Right cardiac atrium (tissue), 5 donors: ENCODE results near the gene STK16. TPM values are rescaled to one million over a fixed set of nuclear protein-coding genes. Genes with fewer than 3 reads are reported as not detected.

Experiments
- ATAC-seq, 2 donors: fragments of 200-7000 bp; cut with Tn5 transposase; one replicate each; pipeline versions ENCODE4 v1.8.0 to v1.9.1; 2020; ENCODE audit warnings: moderate library complexity in 2 of 2, mild to moderate bottlenecking in 1 of 2
- DNase-seq, 3 donors: peaks; one replicate each; pipeline ENCODE4 v3.0.0-alpha.2; 2020
- H3K27ac ChIP-seq: one replicate; pipeline ENCODE4 v1.5.1; 2013; ENCODE audit warnings: mild to moderate bottlenecking, low read length, control low read depth, moderate library complexity
- H3K27me3 ChIP-seq: one replicate; pipeline ENCODE4 v1.6.1; 2013; ENCODE audit not compliant: control insufficient read depth, insufficient read depth
- H3K4me1 ChIP-seq: one replicate; pipeline ENCODE4 v1.6.1; 2013; ENCODE audit warnings: low read length; ENCODE audit not compliant: control insufficient read depth, insufficient read depth
- H3K4me3 ChIP-seq: one replicate; pipeline ENCODE4 v1.5.1; 2013; ENCODE audit warnings: low read length, control low read depth
- H3K9me3 ChIP-seq: one replicate; pipeline ENCODE4 v1.6.1; 2013; ENCODE audit warnings: low read length; ENCODE audit not compliant: control insufficient read depth
- WGBS: extraction: QIAGEN DNeasy Blood & Tissue Kit; methylation state at CpG from one replicate; pipeline ENCODE4 v1.1.7; 2013; 5-methylcytosine and 5-hydroxymethylcytosine counted together
- intact Hi-C, 4 donors: fragments of 100-400 bp; cut with DNase I; formaldehyde crosslinking; loops; one replicate each; pipeline versions ENCODE4 v1.11.0 to v1.14.0; 2022 to 2023
- polyA plus RNA-seq: library from polyadenylated mRNA; stranded (reverse); fragments of 200-250 nt; gene quantifications from one replicate; pipeline ENCODE4 v1.2.3, GENCODE V29; 2013
- total RNA-seq, 4 donors: library from RNA; stranded (reverse); fragmentation: NEBNext Ultra II Directional; extraction: Animal tissue kit (Norgen Biotek cat#: 25700); gene quantifications; one replicate each; pipeline ENCODE4 v1.2.1, GENCODE V29; 2021
- donor health status: healthy with polysubstance abuse.
- donor health status: DM: no; HTN: yes; CAD: no.
- donor health status: DM: no; HTN: no; CAD: no.
- donor health status: DM: no; HTN: yes; CAD: no; lungs with severe emphysema.
- donor health status: DM: yes; HTN: yes; CAD: no.

The STK16 gene
- total and polyA plus RNA-seq, 5 donors: 17.5 to 22.2 (median 19.4) TPM

DNA sequence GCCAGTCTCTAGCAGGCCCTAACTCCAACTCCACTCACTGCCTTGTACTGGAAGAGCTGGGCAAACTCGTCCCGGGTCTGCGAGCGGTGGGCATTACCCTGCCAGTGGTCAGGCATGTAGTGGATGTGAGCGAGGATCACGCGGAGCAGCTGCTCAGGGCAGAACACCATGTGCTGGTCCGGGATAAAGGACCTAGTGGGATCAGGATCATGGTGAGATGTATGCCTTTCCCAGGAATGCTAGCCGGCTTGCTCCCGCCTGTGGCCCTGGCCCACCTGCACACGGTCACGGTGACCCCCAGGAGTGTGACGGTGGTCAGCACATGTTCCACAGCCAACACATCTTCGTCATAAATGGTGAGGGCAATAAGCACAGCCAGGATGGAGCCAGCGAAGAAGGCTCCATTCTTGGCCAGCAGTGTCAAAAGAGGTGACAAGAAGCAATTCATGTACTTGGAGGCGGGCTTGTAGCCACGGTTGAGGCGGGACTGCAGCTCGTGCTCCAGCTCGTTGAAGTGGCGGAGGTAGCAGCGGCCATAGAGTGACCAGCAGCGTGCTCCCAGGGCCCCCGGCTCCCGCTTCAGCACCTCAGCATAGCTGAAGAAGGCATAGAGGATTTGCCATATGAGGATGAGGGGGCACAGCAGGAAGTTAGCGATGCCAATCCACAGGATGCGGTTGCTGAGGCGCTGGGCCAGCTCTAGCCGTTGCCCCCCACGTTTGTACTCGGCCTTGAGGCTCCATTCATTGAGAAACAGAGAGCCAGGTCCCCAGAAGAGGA, 21.3 kb upstream of the STK16 start:
- H3K27ac ChIP-seq: no peak overlapping the region
- WGBS: 91% methylated on average over 31 of the region's 31 CpGs
- H3K27me3 ChIP-seq: no peaks in the 10 kb centered on the region
- DNase-seq: no peak
- no peak overlapping the region for H3K4me3 ChIP-seq
- intact Hi-C loops: no loop called here
- no peaks in the 10 kb centered on the region for H3K9me3 ChIP-seq
- no peak for ATAC-seq
- H3K4me1 ChIP-seq: peaks cover 15% of the 10 kb centered on the region

GRCh38 chr2:219225350-219225749, 19.9 kb upstream of the STK16 start:
- H3K4me3 ChIP-seq: no peak overlapping the region
- H3K27ac ChIP-seq: no peak overlapping the region
- intact Hi-C loops: no loop called here
- DNase-seq (no peak), ATAC-seq (no peak)
- WGBS: 87% methylated on average over 3 of the region's 3 CpGs
- H3K9me3 ChIP-seq: no peaks in the 10 kb centered on the region
- H3K4me1 ChIP-seq: peaks cover 9% of the 10 kb centered on the region
- H3K27me3 ChIP-seq: no peaks in the 10 kb centered on the region

GRCh38 chr2:219228041-219228910, 17.0 kb upstream of the STK16 start:
- Histone ChIP-seq H3K27me3 (no peaks in the 10 kb centered on the region), H3K4me3 (peak overlapping the region; percentile 68), H3K27ac (peak overlapping the region; percentile 94), H3K9me3 (no peaks in the 10 kb centered on the region), H3K4me1 (peaks cover 9% of the 10 kb centered on the region)
- DNase-seq (no peak), ATAC-seq (no peak)
- 40% methylated on average over 7 of the region's 7 CpGs for WGBS
- intact Hi-C loops: no loop called here

GRCh38 chr2:219228911-219229304, 16.4 kb upstream of the STK16 start:
- H3K9me3 ChIP-seq: no peaks in the 10 kb centered on the region
- no peaks in the 10 kb centered on the region for H3K27me3 ChIP-seq
- ATAC-seq (peak in 1 of 2 donors; percentile 42), DNase-seq (no peak)
- peak overlapping the region; percentile 68 for H3K4me3 ChIP-seq
- peaks cover 9% of the 10 kb centered on the region for H3K4me1 ChIP-seq
- WGBS: 3% methylated on average over 19 of the region's 19 CpGs
- peak overlapping the region; percentile 94 for H3K27ac ChIP-seq
- intact Hi-C loops: no loop called here

- under 1% methylated on average over 80 of the region's 80 CpGs for WGBS
- ATAC-seq: peak; percentile 99
- peak within 1 kb of the TSS; percentile 79 for H3K4me3 ChIP-seq
- DNase-seq: peak; percentile 99
- intact Hi-C loops: no loop called here
- peaks cover 9% of the 10 kb centered on the region for H3K4me1 ChIP-seq
- no peaks in the 10 kb centered on the region for H3K9me3 ChIP-seq
- H3K27ac ChIP-seq: peak within 1 kb of the TSS; percentile 94
- no peaks in the 10 kb centered on the region for H3K27me3 ChIP-seq
Measured at GRCh38 chr2:219229305-219230058, 15.8 kb upstream of the STK16 start, which contains the start of the genes ANKZF1 and ATG9A. TSS of gene ANKZF1 (plus strand) at chr2:219229806. CDS start at chr2:219230258, 452 bp downstream. TSS of gene ATG9A (minus strand) at chr2:219229636. CDS start at chr2:219228024, 1,612 bp downstream.

GRCh38 chr2:219230059-219230540, 15.2 kb upstream of the STK16 start:
- peak in 2 of 3 donors; percentile 70 for DNase-seq
- no peaks in the 10 kb centered on the region for H3K9me3 ChIP-seq
- intact Hi-C loops: no loop called here
- peaks cover 9% of the 10 kb centered on the region for H3K4me1 ChIP-seq
- H3K4me3 ChIP-seq: peak overlapping the region; percentile 79
- under 1% methylated on average over 24 of the region's 24 CpGs for WGBS
- peak in 1 of 2 donors; percentile 6 for ATAC-seq
- H3K27me3 ChIP-seq: no peaks in the 10 kb centered on the region
- H3K27ac ChIP-seq: peak overlapping the region; percentile 92

GRCh38 chr2:219234331-219234730, 10.9 kb upstream of the STK16 start:
- no peak for ATAC-seq
- Histone ChIP-seq H3K4me3 (no peak overlapping the region), H3K27me3 (no peaks in the 10 kb centered on the region), H3K9me3 (no peaks in the 10 kb centered on the region), H3K27ac (no peak overlapping the region), H3K4me1 (no peaks in the 10 kb centered on the region)
- intact Hi-C loops: no loop called here
- no peak for DNase-seq
- 72% methylated on average over 3 of the region's 3 CpGs for WGBS

DNA sequence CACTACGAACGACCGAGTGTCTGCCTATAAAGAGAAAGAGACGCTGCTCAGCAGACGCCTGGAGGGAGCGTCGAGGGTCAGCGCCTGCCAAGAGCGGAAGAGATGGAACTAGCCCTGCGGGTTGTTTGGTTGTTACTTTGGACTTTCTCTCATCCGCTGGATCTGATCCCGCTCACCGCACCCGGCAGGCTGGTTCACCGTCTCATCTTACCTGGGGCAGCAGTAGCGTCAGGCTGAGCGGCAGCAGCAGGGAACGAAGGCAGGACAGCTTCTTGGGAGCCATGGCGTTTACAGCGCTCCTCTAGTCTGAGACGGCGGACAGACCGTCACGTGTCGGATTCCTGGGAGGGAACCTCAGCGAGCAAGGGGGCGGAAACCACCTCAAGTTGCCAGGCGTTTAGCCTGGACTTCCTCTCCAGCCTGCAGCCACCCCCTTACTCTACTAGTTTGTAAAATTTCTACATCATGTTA, 2.0 kb upstream of the STK16 start:
- H3K27ac ChIP-seq: no peak overlapping the region
- no peak overlapping the region for H3K4me3 ChIP-seq
- DNase-seq (peak in 2 of 3 donors; percentile 71 to 77), ATAC-seq (no peak)
- H3K9me3 ChIP-seq: no peaks in the 10 kb centered on the region
- H3K4me1 ChIP-seq: peaks cover 3% of the 10 kb centered on the region
- WGBS: 35% methylated on average over 28 of the region's 28 CpGs
- intact Hi-C loops: loop anchor here in 1 of 4 donors (10.0 kb wide), 1 partner anchor 51 kb away; no protein-coding TSS in a partner anchor
- no peaks in the 10 kb centered on the region for H3K27me3 ChIP-seq

- no peaks in the 10 kb centered on the region for H3K9me3 ChIP-seq
- DNase-seq (no peak), ATAC-seq (no peak)
- WGBS: 42% methylated on average over 6 of the region's 6 CpGs
- intact Hi-C loops: loop anchor here in 1 of 4 donors (10.0 kb wide), 1 partner anchor 50 kb away; no protein-coding TSS in a partner anchor
- peaks cover 11% of the 10 kb centered on the region for H3K4me1 ChIP-seq
- H3K27me3 ChIP-seq: no peaks in the 10 kb centered on the region
- H3K4me3 ChIP-seq: peak overlapping the region; percentile 48
- H3K27ac ChIP-seq: peak overlapping the region; percentile 68
Measured at GRCh38 chr2:219244789-219245147, 511 bp upstream of the STK16 start.

GRCh38 chr2:219245899-219246230, 586 bp downstream of the STK16 start:
- Histone ChIP-seq H3K4me1 (peaks cover 15% of the 10 kb centered on the region), H3K27ac (peak overlapping the region; percentile 74), H3K9me3 (no peaks in the 10 kb centered on the region), H3K27me3 (no peaks in the 10 kb centered on the region), H3K4me3 (peak overlapping the region; percentile 48)
- intact Hi-C loops: loop anchor here in 1 of 4 donors (10.0 kb wide), 1 partner anchor 49 kb away; no protein-coding TSS in a partner anchor
- ATAC-seq (no peak), DNase-seq (no peak)
- WGBS: 16% methylated on average over 10 of the region's 10 CpGs
